Renal pelvis (tissue), 4 donors: ENCODE data around the gene TXNDC17. TPM values are rescaled to one million over a fixed set of nuclear protein-coding genes. Genes with fewer than 3 reads are reported as not detected.
"Not testable (repeated sequence)": the region's sequence is repeated elsewhere in the genome, so short reads cannot be mapped to it uniquely, and the experiment has no call there.

ENCODE experiments used
- DNase-seq: peaks from one replicate; pipeline ENCODE4 v3.0.0-alpha.2; 2013
- polyA plus RNA-seq, 3 donors: library from polyadenylated mRNA; unstranded; fragments of 120-200 nt; gene quantifications; one replicate each; pipeline ENCODE4 v1.2.1, GENCODE V29; 2013; ENCODE audit not compliant: insufficient read length in 3 of 3

The TXNDC17 gene
- polyA plus RNA-seq, 3 donors, result 78.7 to 100 (median 94.0) TPM

DNA sequence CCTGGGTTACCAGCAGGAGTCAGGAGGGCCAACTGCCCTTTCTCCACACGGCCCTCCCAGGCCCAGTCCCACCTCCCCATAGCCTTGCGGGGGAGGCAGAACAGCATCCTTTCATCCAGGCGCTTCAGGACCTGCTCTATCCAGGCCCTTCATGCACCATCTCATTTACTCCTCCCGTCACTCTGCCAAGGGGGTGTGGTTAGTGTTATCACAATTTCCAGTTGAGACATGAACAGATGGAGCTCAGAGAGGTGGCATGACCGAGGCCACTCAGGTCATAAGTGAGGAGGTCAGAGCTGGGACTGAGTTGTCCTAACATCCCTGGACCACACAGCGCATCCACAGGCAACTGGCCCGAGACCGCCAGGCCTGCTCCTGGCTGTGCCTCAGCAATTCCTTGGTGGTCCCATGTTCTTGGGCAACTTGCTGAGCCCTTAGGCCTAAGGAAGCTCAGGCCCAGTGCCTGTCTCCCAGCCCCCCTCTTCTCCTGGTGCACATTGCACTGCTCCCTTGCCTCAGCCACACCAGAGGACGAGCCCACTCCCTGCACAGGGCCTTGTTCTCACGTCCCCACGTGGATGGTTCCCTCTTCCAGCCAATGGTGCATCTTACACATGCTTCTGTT, 34.5 kb downstream of the TXNDC17 start:
- no peak for DNase-seq

DNA sequence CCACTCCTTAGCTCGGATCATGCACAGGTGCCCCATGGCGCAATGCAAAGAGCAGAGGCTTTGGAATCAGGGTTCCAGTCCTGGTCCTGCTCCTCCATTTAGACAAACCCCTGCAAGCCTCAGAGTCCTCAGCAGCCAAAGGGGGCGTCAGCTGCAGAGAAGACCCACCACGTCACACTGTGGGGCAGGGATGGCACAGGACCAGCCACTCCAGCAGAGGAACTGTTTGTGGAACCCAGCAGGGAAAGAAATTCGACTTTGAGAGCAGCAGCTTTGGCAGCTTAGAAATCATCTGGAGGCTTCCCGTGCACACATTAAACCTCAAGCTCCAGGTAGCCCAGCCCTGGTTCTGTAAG, 35.9 kb downstream of the TXNDC17 start:
- no peak for DNase-seq

DNA sequence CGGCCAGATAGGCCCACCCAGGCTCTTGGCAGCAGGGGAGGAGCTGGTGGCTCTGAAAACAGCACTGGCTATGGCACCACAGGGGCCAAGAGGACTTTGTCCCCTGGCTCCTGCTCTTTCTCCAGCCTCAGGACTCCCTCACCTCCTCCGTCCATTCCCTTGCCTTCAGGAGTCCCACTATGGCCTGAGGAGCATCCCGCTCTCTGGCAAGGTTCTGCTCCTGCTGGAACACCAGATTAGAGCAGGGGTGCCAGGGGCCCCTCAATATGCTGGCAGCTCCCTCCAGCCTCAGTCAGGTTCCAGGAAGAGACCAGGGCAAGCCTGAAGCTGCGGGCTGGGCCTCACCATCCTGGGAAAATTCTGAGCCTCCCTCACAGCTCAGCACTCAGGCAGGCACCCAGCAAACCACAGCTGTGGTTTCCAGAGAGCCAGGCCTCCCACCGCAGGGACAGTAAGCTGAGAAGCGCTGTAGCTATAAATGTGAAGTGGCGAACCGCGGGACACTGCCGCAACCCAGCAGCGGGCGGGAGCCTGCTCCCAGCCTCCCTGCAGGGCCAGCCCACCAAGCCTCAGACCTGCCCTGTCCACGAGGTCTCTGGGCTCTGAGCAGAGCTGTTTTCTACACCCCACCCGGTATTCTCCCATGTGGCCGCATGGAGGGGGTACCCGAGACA, 36.4 kb downstream of the TXNDC17 start:
- no peak for DNase-seq

DNA sequence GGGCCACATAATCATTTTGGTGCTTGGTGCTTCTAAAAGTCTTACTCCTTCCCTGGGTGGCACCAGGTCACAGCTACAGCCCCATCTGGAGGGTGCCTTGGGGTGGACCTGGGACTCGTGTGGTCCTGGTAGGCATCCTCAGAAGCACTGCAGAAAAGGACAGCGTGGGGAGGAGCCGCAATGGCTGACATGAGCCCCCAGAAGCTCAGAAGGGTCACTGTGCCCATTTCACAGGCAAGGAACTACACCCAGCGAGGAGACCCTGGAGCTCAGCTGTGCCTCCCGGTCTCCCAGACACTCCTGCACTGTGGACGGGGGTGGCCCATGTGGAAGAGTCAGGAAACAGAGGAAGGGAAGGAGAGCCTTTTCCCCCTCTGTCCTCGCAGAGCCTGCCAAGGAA, 37.1 kb downstream of the TXNDC17 start:
- no peak for DNase-seq

DNA sequence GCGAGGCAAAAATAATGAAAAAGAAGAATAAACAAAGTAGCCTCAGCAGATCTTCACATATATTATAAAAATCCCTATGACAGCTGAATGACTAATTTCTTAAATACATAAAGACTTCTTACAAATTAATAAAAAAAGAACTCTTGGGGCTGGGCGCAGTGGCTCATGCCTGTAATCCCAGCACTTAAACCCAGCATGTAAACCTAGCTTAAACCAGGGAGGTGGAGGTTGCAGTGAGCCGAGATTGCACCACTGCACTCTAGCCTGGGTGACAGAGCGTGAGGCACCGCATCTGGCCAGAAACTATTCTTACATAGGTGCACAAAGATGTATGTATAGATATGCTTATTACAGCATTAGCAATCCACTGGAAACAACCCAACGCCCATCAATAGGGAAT, 38.4 kb downstream of the TXNDC17 start:
- DNase-seq, result no peak

DNA sequence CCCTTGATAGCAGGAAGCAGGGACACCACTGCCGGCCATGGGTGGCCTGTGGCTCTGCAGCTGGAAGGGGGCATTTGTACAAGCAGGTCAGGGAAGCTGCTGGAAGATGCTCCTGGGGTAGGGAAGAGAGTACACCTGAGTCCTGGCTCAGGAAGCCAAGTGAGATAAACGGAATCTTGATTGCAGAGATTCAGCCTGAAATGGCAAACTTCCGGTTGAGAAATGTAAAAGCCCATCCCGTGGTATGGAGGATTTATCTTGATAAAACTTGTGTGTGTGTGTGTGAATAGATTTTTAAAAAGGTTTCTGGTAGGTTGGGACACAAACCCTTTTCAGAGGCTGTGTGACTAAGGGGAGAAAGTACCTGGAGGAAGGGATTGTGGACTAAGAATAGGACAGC, 40.3 kb downstream of the TXNDC17 start:
- DNase-seq, result no peak

DNA sequence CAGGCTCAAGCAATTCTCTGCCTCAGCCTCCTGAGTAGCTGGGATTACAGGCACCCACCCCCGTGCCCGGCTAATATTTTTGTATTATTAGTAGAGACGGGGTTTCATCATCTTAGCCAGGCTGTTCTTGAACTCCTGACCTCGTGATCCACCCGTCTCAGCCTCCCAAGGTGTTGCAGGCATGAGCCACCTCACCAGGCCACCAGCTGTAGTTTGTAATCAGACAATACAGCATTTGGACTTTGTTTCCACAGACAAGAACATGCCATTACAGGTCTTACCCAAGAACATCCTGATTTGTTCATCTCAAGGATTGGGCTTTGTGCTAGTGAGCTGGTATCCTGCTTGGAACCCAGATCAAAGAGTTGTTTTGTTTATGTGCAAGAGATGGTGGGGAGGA, 40.8 kb downstream of the TXNDC17 start:
- no peak for DNase-seq

DNA sequence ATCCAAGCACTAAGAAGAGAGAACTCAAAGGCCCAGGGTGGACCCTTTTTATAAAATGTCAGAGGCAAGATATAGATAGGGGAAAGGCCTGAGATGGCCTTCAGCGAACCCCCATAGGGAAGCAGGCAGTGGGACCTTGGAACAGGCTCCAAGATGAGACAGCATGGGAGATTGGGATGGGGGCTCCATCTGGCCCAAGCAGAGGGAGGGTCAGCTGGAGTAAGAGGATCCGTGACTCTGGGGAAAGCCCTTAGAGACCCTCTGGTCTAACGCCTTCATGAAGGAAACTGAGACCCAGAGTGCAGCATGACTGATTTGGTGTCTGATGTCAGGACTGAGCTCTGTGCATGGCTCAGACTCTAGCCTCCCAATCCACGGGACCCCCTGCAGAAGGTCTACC, 41.5 kb downstream of the TXNDC17 start:
- DNase-seq, result no peak

DNA sequence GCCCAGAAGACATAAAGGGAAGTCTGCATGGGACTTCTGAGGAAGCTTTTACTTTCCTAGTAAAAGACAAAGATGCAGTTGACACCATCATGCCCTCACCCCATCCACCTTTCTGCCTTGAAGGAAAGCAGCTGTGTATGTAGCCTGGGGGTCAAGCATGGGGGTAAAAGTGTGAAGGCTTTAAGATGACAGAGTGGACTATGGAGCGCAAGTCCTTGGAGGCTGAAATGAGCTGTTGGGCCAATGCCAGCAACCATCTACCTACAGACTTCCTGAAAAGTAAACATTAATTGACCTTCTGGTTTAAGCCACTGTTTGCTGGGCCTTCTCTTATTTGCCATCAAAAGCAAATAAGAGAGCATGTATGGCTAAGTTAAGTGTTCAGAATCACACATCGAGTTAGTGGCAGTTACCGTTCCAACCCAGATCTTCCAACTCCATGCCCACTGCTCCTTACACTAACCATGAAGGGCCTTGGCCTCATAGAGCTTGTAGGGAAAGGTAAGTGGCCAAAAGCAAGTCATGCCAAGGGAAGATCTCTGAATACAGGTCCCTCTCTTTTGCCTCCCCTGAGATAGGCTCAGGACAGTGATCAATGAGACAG, 42.3 kb downstream of the TXNDC17 start:
- no peak for DNase-seq

DNA sequence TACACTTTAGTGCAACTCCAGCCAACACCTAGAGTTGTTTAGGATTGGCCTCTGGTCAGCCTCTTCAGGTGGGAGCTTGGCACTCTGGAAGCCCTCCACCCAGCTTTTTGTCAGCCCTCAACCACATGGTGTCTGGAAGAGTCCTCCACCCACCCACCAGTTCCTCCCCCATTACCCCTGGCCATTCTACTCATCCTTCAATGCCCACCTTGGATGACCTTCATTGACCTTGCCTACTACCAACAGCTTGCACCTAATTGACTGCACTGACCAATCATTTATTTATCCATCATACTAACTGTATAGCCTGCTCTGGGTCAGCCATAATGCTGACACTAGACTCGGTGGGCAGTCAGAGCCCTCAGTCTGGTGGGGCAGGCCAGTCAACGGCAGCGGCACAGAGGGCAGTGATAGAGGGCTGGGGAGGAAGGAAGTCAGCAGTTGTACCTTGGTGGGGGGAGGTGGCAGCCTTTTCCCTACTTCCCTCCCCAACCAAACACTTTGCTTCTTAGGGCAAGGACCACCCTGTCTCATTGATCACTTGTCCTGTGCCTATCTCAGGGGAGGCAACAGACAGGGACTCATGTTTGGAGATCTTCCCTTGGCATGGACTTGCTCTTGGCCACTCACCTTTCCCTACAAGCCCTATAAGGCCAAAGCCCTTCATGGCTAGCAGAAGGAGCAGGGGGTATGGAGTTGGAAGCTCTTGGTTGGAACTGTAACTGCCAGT, 43.0 kb downstream of the TXNDC17 start:
- no peak for DNase-seq

DNA sequence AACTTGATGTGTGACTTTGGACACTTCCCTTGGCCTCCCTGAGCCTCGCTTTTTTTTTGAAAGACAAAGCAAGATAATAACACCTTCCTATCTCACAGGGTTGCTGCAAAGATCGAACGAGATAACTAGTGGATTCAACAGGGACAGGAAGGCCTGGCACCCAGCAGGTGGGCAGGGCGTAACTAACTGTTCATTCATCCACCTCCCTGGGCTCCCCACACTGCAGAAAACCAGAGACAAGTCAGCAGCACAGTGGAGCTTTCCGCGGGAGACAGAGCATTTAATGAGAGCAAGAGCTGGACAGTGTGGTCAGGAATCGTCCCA, 43.6 kb downstream of the TXNDC17 start:
- no peak for DNase-seq

DNA sequence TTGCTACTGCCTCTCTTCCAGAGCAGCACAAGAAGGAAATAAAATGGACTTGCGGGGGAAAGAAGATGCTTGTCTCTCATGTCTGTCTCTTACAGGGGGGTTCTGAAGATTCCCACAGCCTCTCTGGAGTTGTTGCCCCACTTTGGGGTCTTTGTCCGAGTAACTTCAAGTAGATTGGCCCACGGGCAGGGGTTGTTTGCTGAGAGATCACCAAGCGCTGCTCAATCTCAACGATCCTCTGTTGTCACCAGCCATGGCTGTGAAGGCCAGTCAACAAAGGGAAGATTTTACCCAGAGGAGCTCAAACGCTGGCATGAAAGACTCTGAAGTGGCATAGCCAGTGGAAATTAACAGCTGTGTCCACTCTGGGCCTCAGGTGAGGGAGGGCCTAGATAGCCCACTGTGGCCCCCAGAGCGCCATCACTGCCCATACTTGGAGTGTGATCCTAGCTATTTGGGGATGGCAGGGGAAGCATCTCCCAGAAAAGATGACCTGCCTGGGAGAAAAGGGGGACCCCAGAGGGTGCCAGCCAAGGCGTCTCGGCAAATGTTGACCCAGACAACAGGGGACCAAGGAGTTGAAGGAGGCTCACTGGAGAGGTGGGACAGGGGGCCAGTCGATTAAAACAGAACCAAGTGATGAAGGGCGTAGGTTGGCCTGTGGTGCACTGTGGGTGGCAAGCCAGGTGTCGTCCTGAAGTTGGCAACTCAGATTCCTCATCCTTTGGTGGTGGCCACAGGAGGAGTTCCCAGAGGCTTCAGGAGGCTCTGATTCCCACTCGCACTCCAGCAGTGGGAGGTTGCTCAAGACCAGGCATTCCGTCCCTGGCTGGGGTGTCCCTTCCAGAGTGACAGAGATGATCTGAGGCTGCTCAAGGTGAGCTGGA, 44.3 kb downstream of the TXNDC17 start:
- no peak for DNase-seq

DNA sequence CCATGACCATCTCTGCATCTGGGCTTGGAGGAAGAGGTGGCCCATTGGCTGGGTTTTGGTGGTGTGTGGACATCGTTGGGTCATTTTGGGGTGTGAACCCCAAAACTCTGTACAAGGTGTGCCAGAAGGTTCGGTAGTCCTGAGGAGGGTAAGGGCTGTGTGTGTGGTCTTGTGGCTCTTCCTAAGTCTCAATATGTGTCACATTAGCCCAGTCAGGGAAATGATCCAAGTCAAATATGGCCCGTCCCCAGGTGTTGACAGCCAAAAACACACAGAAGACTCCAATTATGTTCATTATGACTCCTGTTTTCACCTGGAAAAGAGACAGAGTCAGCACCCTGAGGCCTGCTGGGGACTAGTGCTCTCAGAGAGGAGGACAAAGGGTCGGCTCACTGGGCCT, 45.2 kb downstream of the TXNDC17 start:
- no peak for DNase-seq

DNA sequence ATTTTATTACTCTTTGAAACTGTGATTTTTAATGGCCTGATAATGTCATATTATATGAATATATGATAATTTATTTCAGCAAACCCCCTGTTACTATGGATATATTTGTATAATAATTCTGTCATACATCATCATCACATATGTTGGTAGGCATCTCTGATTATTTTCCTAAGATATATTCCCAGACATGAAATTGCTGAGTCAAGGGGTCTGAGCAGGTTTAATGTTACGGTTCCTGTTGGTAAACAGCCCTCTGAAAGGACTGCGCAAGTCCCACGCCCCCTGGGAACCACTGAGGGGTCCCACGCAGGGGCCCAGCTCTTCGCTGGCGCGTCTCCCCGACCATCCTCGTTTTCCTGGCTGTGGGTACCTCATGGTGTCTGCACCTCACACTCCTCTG, 48.1 kb downstream of the TXNDC17 start:
- DNase-seq, result no peak

DNA sequence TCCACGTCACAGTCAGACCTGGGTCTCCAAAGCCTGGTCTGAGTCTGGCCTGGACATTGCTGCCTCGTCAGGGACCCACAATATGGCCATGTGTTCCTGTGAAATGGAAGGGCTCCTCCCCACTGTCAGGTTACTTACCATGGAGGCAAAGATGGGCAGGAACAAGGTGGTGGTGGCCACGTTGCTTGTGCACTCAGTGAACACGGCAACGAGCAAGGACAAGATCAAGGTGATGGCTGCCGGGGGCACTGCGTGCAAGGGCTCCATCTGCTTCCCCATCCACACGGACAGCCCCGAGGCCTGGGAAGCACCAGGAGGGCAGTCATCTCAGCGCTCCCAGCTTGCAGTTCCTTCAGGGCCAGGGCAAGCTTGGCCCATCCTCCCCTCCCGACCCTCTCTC, 49.8 kb downstream of the TXNDC17 start:
- DNase-seq, result no peak

DNA sequence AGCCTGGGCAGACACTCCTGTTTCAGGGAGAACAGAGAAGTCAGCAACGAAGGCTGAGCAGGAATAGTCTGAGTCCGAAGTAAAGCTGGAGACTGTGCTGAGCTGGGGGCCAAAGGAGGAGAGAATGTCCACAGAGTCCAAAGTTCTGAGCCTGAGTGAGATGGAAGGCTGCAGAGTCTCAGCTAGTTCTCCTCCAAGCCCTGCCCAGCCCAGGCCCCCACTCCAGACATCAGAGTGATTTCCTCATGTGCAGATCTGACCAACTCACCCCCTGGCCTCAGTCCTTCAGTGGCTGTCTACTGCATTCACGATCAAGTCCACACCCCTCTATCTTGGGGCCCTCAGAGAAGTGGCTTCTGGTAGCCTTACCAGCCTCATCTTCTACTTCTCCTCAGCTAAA, 50.7 kb downstream of the TXNDC17 start:
- DNase-seq, result no peak

DNA sequence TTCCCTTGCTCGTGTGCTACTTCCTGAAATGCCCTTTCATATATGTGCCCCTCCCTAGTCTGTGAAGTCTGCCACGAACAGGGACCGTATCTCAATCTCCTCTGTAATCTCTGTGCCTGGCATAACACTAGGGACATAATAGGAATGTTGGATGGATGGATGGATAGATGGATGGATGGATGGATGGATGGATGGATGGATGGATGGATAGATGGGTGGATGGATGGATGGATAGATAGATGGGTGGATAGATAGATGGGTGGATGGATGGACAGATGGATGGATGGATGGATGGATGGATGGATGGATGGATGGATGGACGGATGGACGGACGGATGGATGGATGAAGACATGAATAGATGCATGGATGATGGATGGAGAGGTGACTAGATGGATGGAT, 51.1 kb downstream of the TXNDC17 start:
- not testable (repeated sequence) for DNase-seq

Other genes with a start within 250 kb of the TXNDC17 start
- gene AIPL1, start 205.9 kb upstream of the TXNDC17 start, polyA plus RNA-seq, result under 1 TPM in 1 of 3 donors, not detected in 2; 0.06 TPM
- gene PIMREG, start 196.6 kb upstream of the TXNDC17 start, polyA plus RNA-seq, result 10 to 100 TPM; 20.8 to 45.2 (median 30.4) TPM
- 10 to 100 TPM in 1 of 3 donors, 1 to 10 TPM in 2; 8.2 to 10.0 (median 9.8) TPM for gene PITPNM3, start 84.5 kb upstream of the TXNDC17 start, polyA plus RNA-seq
- 10 to 100 TPM; 34.4 to 46.2 (median 41.4) TPM for gene KIAA0753, start 349 bp upstream of the TXNDC17 start, polyA plus RNA-seq
- 10 to 100 TPM; 23.5 to 26.1 (median 24.1) TPM for gene MED31, start 10.5 kb downstream of the TXNDC17 start, polyA plus RNA-seq
- 10 to 100 TPM in 1 of 3 donors, 1 to 10 TPM in 2; 8.8 to 11.0 (median 9.9) TPM for gene C17orf100, start 10.7 kb downstream of the TXNDC17 start, polyA plus RNA-seq
- 1 to 10 TPM; 2.7 to 5.1 (median 4.9) TPM for gene SLC13A5, start 72.3 kb downstream of the TXNDC17 start, polyA plus RNA-seq
- gene XAF1, start 115.0 kb downstream of the TXNDC17 start, polyA plus RNA-seq, result 10 to 100 TPM in 2 of 3 donors, 1 to 10 TPM in 1; 4.4 to 25.5 (median 14.9) TPM
- under 1 TPM in 2 of 3 donors, not detected in 1; 0.06 to 0.19 TPM for gene FBXO39, start 135.2 kb downstream of the TXNDC17 start, polyA plus RNA-seq
- gene TEKT1, start 190.7 kb downstream of the TXNDC17 start, polyA plus RNA-seq, result under 1 TPM; 0.41 to 0.73 (median 0.71) TPM